Peyer's patch (tissue), 4 donors: ENCODE data around the gene ARL8A. TPM values are rescaled to one million over a fixed set of nuclear protein-coding genes. Genes with fewer than 3 reads are reported as not detected.

ENCODE experiments used
- DNase-seq, 3 donors: peaks; one replicate each; pipeline ENCODE4 v3.0.0-alpha.2; 2017 to 2019
- H3K27ac ChIP-seq, 4 donors: fragments of 200-600 bp; sonication (generic); one replicate each; pipeline ENCODE4 v1.5.1; 2016 to 2019
- H3K27me3 ChIP-seq, 2 donors: fragments of 200-600 bp; sonication (generic); one replicate each; pipeline ENCODE4 v1.5.1; 2019
- H3K36me3 ChIP-seq, 3 donors: fragments of 200-600 bp; sonication (generic); one replicate each; pipeline ENCODE4 v1.5.1; 2016 to 2019
- H3K4me1 ChIP-seq, 4 donors: fragments of 200-600 bp; sonication (generic); one replicate each; pipeline ENCODE4 v1.5.1; 2016 to 2019
- H3K4me3 ChIP-seq, 4 donors: fragments of 200-600 bp; sonication (generic); 1 replicate in 3 of 4; 2 replicates in 1 of 4; pipeline ENCODE4 v1.5.1; 2016 to 2019; ENCODE audit warnings: mild to moderate bottlenecking in 1 of 4
- H3K9me3 ChIP-seq, 4 donors: fragments of 200-600 bp; sonication (generic); one replicate each; pipeline ENCODE4 v1.5.1; 2016 to 2019; ENCODE audit warnings: mild to moderate bottlenecking in 1 of 4
- CTCF ChIP-seq, 6 experiments: fragments of 450-650 bp in 4 of 6; fragments of 200-600 bp in 2 of 6; sonication (generic) in 1 of 6; IDR thresholded peaks; one replicate each; pipeline ENCODE4 v1.5.1; 2017 to 2019; ENCODE audit warnings: antibody characterized with exemption in 6 of 6, mild to moderate bottlenecking in 3 of 6, moderate library complexity in 1 of 6
- POLR2A ChIP-seq, 2 donors: fragments of 450-650 bp; IDR thresholded peaks; one replicate each; pipeline ENCODE4 v1.5.1; 2017; ENCODE audit warnings: antibody characterized with exemption in 2 of 2, mild to moderate bottlenecking in 2 of 2, moderate library complexity in 2 of 2
- small RNA-seq, 2 donors: library from RNA; depleted of rRNA; stranded (forward); fragments of <200 nt; gene quantifications; one replicate each; pipeline ENCODE3, GENCODE V24; 2016
- total RNA-seq, 4 donors: library from RNA; depleted of rRNA; stranded (reverse); fragments of >200 nt; gene quantifications; one replicate each; pipeline ENCODE4 v1.1.0, GENCODE V29; 2016

The ARL8A gene
- total RNA-seq, 4 donors from 2014 or later: 25.7 to 37.1 (median 36.0) TPM

GRCh38 chr1:202086579-202087350, 57.8 kb downstream of the ARL8A start:
- TF ChIP-seq POLR2A (IDR thresholded peaks at IDR 0.05) (no peak), CTCF (IDR thresholded peaks at IDR 0.05) (no peak)
- Histone ChIP-seq H3K36me3 (no peaks in the 10 kb centered on the region), H3K27me3 (no peaks in the 10 kb centered on the region), H3K27ac (peak overlapping the region in 3 of 4 donors; percentile 74 to 89 (median 88)), H3K4me3 (no peak overlapping the region), H3K4me1 (peaks cover 0 to 27% (median 7%) of the 10 kb centered on the region in 4 donors), H3K9me3 (no peaks in the 10 kb centered on the region)
- peak in 2 of 3 donors; percentile 65 to 70 for DNase-seq

GRCh38 chr1:202085682-202086373, 58.7 kb downstream of the ARL8A start:
- no peaks in the 10 kb centered on the region for H3K9me3 ChIP-seq
- DNase-seq: peak in 2 of 3 donors; percentile 52 to 59
- peaks cover 0 to 27% (median 7%) of the 10 kb centered on the region in 4 donors for H3K4me1 ChIP-seq

GRCh38 chr1:202084791-202085681, 59.5 kb downstream of the ARL8A start:
- Histone ChIP-seq H3K4me1 (peaks cover 0 to 27% (median 7%) of the 10 kb centered on the region in 4 donors), H3K4me3 (no peak overlapping the region), H3K36me3 (no peaks in the 10 kb centered on the region), H3K9me3 (no peaks in the 10 kb centered on the region), H3K27ac (peak overlapping the region in 3 of 4 donors; percentile 74 to 89 (median 88)), H3K27me3 (no peaks in the 10 kb centered on the region)
- peak in 2 of 3 donors; percentile 84 to 85 for DNase-seq
- TF ChIP-seq CTCF (IDR thresholded peaks at IDR 0.05) (no peak), POLR2A (IDR thresholded peaks at IDR 0.05) (no peak)

More at GRCh38 chr1:202085682-202086373, 58.7 kb downstream of the ARL8A start:
- Histone ChIP-seq H3K4me3 (no peak overlapping the region), H3K27ac (peak overlapping the region in 3 of 4 donors; percentile 74 to 89 (median 88)), H3K27me3 (no peaks in the 10 kb centered on the region), H3K36me3 (no peaks in the 10 kb centered on the region)
- no peak for TF ChIP-seq POLR2A (IDR thresholded peaks at IDR 0.05)
- no peak for TF ChIP-seq CTCF (IDR thresholded peaks at IDR 0.05)

Small RNA genes lying within 50 kb of the gene (small RNA-seq; reads per million reads assigned to genes)
- 0 reads per million in 2 donors for gene CRIP1P3

Other genes starting within 250 kb of the ARL8A start
- 10 to 100 TPM in 3 of 4 donors, 1 to 10 TPM in 1; 10.0 to 70.1 (median 32.6) TPM for gene LMOD1, start 198.2 kb downstream of the ARL8A start, total RNA-seq
- gene TIMM17A, start 189.2 kb downstream of the ARL8A start, total RNA-seq: 10 to 100 TPM; 20.6 to 31.0 (median 21.6) TPM
- gene RNPEP, start 162.1 kb downstream of the ARL8A start, total RNA-seq: 100 to 1,000 TPM; 165 to 257 (median 204) TPM
- 100 to 1,000 TPM; 497 to 741 (median 654) TPM for gene ELF3, start 134.2 kb downstream of the ARL8A start, total RNA-seq
- gene GPR37L1, start 21.8 kb downstream of the ARL8A start, total RNA-seq: under 1 TPM in 3 of 4 donors, not detected in 1; 0.18 to 0.95 (median 0.27) TPM
- gene PTPN7, start 15.9 kb upstream of the ARL8A start, total RNA-seq: 10 to 100 TPM in 2 of 4 donors, 1 to 10 TPM in 2; 4.7 to 48.7 (median 7.6) TPM
- gene LGR6, start 49.1 kb upstream of the ARL8A start, total RNA-seq: 1 to 10 TPM in 3 of 4 donors, under 1 TPM in 1; 0.53 to 3.3 (median 2.3) TPM
- 10 to 100 TPM in 1 of 4 donors, 1 to 10 TPM in 3; 2.0 to 13.2 (median 3.4) TPM for gene UBE2T, start 197.2 kb upstream of the ARL8A start, total RNA-seq
- gene PPP1R12B, start 204.0 kb upstream of the ARL8A start, total RNA-seq: 100 to 1,000 TPM in 2 of 4 donors, 10 to 100 TPM in 2; 33.1 to 131 (median 90.8) TPM